Measurements from ENCODE around the gene IFT27.
A peak's percentile ranks its signal among the peaks of the same experiment; 100 is the strongest.

IFT27 gene

DNA sequence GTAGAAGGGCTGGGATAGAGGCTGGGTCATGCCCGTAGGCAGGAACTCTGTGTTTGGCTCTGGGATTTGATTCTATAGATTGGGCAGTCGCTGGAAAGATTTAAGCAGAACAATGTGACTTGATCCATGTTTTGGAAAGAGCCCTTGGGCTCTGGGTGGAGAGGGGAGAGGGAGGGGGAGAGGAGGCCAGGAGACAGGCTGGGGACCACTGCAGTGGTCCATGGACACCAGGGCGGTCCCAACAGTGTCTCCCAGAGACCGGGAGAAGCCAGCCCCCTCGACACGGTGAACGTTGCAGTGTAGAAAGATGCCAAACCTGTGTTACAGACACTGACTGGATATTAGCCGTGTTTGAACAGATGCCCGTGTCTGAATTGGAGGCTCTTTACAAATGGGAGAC lies 21.5 kb upstream of the IFT27 start:
- no peak for DNase-seq (ENCODE audit: low read depth in 3 of 3)

DNA sequence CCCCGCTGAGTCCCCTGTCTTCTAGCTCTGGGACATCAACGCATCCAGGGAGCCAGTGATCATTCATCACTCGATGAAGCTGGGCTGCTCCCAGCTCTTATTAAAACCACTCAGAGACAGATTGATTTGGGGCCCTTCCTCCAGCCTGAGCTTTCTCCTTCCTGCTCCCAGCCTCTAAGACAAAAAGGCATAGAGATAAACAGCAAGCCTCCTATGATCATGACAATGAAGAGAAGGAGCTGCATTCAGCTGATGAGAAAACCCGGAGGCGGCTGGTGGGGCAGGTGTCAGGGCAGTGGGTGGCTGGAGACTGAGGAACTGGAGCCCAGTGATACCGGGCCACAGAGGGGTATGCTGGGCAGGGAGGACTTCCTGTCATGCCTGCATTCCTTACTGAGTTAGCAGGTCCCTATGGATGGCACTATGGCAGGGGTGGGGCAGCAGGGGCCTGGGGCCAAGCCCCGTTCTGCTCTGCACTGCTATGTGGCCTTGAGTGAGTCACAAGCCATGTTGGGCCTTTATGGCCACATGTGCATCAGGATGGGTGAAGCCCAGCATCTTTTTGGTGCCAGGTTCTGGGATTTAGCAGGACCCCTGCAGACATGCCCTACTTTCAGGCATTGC lies 20.7 kb upstream of the IFT27 start:
- no peak for DNase-seq (ENCODE audit: low read depth in 3 of 3)

GRCh38 chr22:36795633-36796032 lies 19.7 kb upstream of the IFT27 start:
- no peak for DNase-seq (ENCODE audit: low read depth in 3 of 3)

DNA sequence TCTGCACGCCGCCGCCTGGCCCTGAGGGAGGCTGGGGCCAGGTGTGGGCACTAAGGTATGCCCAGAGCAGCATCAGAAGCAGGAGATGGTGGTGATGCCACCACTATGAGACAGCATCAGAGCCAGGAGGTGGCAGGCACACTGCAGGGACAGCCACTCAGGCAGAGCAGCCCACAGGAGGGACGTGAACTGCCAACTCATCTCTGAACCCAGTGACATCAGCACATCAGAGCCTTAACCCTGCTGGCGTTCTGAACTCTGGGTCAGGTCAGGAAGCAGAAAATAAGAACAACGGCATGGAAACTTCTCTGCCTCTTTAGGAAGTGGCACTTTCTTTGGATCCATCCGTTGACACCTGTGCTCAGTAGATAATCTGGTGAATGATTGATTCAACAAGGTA lies 14.7 kb upstream of the IFT27 start:
- peak in 1 of 3 experiments; percentile 25 for DNase-seq (ENCODE audit: low read depth in 3 of 3)

- DNase-seq (ENCODE audit: low read depth in 3 of 3): no peak
Measured at GRCh38 chr22:36787204-36787988, 11.5 kb upstream of the IFT27 start.

DNA sequence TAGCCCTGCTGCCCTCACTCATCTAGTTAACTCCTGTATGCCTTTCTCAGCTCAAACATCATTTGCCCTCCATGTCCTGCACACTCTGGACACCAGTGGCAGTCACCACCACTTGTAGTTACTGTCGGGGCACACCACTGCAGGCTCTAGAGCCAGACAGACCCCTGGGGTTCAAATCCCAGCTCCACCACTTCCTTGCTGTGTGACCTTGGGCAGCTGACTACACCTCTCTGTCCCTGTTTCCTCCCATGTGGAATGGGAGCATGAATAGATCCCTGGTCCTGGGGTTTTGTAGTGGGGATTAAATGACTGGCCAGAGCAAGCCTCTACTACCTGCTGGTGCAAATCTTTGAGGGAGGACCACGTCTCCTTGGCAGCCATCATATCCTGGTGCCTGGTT lies 7.8 kb upstream of the IFT27 start:
- DNase-seq (ENCODE audit: low read depth in 3 of 3): no peak

- peak; percentile 74 to 87 (median 84) for DNase-seq (ENCODE audit: low read depth in 3 of 3)
Measured at GRCh38 chr22:36781656-36782627, 6.0 kb upstream of the IFT27 start.

- no peak for DNase-seq (ENCODE audit: low read depth in 3 of 3)
Measured at GRCh38 chr22:36778020-36778419, 2.1 kb upstream of the IFT27 start.

- no peak for DNase-seq (ENCODE audit: low read depth in 3 of 3)
Measured at GRCh38 chr22:36776722-36777121, 803 bp upstream of the IFT27 start.

DNA sequence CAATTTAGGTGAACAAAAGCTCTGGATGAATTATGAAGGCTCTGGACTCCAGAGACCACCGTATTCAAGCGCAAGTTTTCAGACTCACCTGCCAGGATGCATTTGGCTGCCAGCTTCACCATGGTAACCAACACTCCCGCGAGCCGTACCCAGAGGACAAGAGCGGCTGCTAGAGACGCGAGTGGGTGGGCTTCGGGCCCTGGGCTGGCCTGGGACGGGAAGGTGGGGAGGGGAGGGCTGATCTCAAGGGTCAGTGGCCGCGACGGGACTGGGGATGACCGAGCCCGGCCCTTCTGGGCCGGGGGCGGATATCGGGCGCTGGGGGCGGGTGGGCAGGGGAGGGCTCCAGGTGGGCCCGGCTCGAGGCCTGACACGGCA lies 344 bp downstream of the IFT27 start:
- DNase-seq (ENCODE audit: low read depth in 3 of 3): peak in 2 of 3 experiments; percentile 5 to 18

DNA sequence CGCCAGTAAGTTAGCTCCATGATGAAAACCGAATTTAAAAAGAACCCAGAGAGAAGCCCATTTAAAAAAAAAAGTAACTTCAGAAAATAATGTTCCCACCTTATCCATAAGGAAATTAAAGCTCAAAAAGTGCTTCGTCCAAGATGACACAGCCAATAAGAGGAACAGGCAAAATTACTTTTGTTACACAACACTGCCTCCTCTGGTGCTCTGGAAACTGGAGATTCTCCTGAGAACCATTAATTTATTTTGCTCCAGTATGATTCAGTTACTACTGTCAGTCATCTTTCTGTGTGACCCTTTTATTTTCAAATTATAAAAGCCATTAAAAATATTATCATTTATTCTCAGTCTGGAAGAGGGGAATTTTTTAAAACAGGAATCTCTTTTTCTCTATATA lies 2.0 kb downstream of the IFT27 start:
- no peak for DNase-seq (ENCODE audit: low read depth in 3 of 3)

GRCh38 chr22:36772451-36772850 lies 3.5 kb downstream of the IFT27 start:
- DNase-seq (ENCODE audit: low read depth in 3 of 3): no peak

- DNase-seq (ENCODE audit: low read depth in 3 of 3): no peak
Measured at GRCh38 chr22:36771356-36772063, 4.4 kb downstream of the IFT27 start.

DNA sequence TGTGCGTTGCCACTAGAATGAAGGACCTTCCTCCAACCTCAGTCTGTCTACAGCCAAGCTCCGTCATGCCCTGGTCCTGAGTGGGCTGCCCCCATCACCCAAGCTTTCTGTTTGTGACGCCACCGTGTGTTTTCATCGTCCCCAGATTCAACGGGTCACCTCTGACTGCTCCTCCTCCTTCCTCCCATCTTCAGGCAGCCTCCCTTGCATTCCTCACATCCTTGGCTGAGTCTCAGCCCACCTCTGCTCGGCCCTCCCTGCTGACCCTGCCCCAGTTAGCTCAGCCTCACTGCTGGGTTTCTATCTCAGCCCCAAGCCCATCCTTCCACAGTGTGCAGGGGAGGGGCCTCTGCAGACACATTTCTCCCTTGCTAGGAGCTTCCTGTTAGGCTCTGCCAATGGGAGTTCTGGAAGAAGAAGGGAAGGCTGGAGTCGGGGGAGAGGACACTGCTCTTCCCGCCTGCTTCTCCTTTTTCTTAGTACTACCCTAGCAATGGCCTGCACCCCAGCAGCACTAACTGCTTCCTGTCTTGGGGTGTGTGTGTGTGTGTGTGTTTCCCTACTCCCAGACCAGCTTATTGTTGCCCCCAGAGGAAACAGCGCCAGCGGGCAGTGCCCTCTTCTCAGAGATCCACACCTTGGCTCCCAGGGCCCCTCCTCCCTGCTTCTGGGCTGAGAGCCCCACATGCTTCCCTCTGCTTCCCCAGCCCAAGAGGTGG lies 5.2 kb downstream of the IFT27 start:
- no peak for DNase-seq (ENCODE audit: low read depth in 3 of 3)

DNA sequence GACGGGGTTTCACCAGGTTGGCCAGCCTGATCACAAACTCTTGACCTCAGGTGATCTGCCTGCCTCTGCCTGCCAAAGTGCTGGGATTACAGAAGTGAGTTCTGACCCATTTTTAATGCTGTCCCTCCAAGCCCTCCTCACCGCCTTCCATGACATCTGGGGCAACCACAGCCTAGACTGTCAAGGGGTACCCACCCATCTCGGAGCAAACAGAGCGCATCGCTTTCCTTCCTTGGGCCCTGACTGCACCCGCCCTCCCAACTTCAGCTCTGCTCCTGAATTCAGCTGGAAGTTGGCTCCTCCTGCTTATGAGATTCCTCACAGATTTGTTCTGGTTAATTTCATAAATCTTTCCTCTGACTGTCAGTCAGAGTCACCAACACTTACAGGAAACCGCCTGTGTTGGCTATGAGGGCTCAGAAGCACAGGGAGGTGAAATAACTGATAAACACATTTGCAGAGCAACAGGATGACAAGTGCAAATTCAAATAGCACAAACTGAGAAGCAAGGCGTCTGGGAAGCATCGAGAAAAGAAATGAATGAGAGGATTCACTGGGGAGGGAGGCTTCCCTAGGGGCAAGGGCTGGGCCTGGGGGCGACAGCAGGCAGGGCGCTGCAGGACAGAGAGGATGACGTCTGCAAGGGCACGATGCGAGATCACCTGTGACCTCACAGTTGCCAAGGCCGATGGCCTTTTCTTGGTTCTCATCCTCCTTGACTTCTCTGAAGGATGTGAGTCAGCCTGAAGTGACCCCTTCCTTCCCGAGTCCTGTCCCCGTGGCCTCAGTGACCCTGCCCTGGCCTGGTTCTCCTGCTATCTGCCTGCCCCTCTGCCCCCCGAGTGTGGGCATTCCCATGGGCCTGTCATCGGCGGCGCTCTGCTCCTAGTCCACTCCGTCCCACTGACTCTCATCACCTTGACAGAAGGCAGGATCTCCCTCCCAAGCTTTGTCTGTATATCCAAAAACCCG lies 6.1 kb downstream of the IFT27 start:
- DNase-seq (ENCODE audit: low read depth in 3 of 3): no peak

- no peak for DNase-seq (ENCODE audit: low read depth in 3 of 3)
Measured at GRCh38 chr22:36768616-36769015, 7.3 kb downstream of the IFT27 start.

DNA sequence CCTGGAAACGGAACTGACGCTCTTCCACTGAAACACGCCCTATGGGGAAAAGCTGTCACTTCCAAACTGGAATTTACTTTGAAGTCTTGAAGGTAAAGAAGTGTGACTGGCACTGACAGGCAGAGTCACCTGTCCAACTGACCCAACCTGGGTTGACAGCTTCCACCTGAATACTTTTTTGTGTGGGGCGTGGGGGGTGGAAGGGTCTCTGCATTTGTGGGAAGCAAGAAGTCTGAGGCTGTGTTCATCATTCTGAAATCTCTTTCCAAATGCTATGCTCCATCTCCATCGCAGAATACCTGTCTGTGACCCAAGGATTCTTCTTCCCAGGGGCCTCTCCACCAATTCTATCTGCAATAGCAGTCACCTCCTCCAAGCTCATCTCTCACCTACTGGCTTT lies 7.8 kb downstream of the IFT27 start:
- no peak for DNase-seq (ENCODE audit: low read depth in 3 of 3)

GRCh38 chr22:36767035-36767775 lies 8.7 kb downstream of the IFT27 start:
- no peak for DNase-seq (ENCODE audit: low read depth in 3 of 3)

GRCh38 chr22:36765943-36766450 lies 9.9 kb downstream of the IFT27 start:
- DNase-seq (ENCODE audit: low read depth in 3 of 3): no peak

All from stimulated activated CD4-positive, alpha-beta T cell treated with anti-CD3 and anti-CD28 coated beads, TNF-alpha, amount 100 ng/mL, for 24 hours (primary cell).